ENCODE measurements around the gene SRP9. TPM values are rescaled to one million over a fixed set of nuclear protein-coding genes. Genes with fewer than 3 reads are reported as not detected.

Gene SRP9
- polyA plus RNA-seq, 1 of the 3 experiments (the other 2 are of a cell fraction) = 156 TPM

DNA sequence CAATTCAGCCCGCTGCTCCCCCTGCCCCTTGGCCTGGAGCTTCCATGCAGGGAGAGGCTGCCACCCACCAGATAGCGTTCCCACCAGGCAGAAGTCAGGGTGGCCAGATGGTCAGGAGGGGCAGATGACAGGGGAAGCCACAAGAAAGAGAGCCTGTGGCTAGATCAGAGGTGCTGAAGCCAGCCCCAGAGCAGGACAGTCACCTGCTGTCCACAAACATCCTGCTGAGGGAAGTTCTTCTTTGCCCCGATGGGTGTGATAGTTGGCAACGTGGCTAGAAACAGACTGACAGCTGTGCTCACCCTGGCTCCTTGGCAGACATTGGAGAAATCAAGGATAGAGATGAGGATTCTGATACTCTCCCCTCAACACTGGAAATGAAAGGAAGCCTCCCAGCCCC, 27.2 kb upstream of the SRP9 start:
- POLR2A ChIA-PET = no interaction called here
- Histone ChIP-seq H3K27me3 (ENCODE audit: insufficient read depth) (no peaks in the 10 kb centered on the region), H3F3A (replicated peaks; ENCODE audit: insufficient read depth) (peaks cover 18% of the 10 kb centered on the region), H2AFZ (ENCODE audit: low read depth) (no peak overlapping the region), H4K20me1 (ENCODE audit: insufficient read depth) (no peaks in the 10 kb centered on the region), H3K4me1 (ENCODE audit: control insufficient read depth in 1 of 2, insufficient read depth in 2 of 2, low read depth in 1 of 2, low read length in 1 of 2) (peaks cover 18 to 24% of the 10 kb centered on the region in 2 experiments), H3K4me3 (ENCODE audit: low read depth in 2 of 2, low read length in 1 of 2) (no peak overlapping the region), H3K9me2 (no peaks in the 10 kb centered on the region), H3K4me2 (no peak overlapping the region), H3K9me3 (no peaks in the 10 kb centered on the region), H3K36me3 (replicated peaks in 1 of 2; ENCODE audit: control insufficient read depth in 1 of 2, insufficient read depth in 2 of 2, low read length in 1 of 2) (no peaks in the 10 kb centered on the region), H3K79me2 (ENCODE audit: insufficient read depth) (no peaks in the 10 kb centered on the region), H3K27ac (ENCODE audit: low read depth in 2 of 2, low read length in 1 of 2) (no peak overlapping the region), H3K9ac (no peak overlapping the region)
- CTCF ChIA-PET = interaction anchor here (0.8 to 1.9 kb wide), 4 partner anchors 11 to 276 kb away, joined by 3 to 7 read pairs (median 3); no protein-coding TSS in a partner anchor
- WGBS (ENCODE audit: low lambda C conversion rate) = 67% methylated on average over 3 of the region's 4 CpGs
- DNase-seq = no peak
- TF ChIP-seq, protein P1, sequence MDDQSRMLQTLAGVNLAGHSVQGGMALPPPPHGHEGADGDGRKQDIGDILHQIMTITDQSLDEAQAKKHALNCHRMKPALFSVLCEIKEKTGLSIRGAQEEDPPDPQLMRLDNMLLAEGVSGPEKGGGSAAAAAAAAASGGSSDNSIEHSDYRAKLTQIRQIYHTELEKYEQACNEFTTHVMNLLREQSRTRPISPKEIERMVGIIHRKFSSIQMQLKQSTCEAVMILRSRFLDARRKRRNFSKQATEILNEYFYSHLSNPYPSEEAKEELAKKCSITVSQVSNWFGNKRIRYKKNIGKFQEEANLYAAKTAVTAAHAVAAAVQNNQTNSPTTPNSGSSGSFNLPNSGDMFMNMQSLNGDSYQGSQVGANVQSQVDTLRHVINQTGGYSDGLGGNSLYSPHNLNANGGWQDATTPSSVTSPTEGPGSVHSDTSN (IDR thresholded peaks at IDR 0.05) = no peak
- TF ChIP-seq EP300 (IDR thresholded peaks at IDR 0.05; ENCODE audit: borderline replicate concordance in 1 of 2, low read depth in 1 of 2, low read length in 1 of 2) = no peak
- TF ChIP-seq, protein P2, sequence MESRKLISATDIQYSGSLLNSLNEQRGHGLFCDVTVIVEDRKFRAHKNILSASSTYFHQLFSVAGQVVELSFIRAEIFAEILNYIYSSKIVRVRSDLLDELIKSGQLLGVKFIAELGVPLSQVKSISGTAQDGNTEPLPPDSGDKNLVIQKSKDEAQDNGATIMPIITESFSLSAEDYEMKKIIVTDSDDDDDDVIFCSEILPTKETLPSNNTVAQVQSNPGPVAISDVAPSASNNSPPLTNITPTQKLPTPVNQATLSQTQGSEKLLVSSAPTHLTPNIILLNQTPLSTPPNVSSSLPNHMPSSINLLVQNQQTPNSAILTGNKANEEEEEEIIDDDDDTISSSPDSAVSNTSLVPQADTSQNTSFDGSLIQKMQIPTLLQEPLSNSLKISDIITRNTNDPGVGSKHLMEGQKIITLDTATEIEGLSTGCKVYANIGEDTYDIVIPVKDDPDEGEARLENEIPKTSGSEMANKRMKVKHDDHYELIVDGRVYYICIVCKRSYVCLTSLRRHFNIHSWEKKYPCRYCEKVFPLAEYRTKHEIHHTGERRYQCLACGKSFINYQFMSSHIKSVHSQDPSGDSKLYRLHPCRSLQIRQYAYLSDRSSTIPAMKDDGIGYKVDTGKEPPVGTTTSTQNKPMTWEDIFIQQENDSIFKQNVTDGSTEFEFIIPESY (IDR thresholded peaks at IDR 0.05; ENCODE audit: borderline replicate concordance, low read depth) = no peak
- TF ChIP-seq SIN3A (IDR thresholded peaks at IDR 0.05; ENCODE audit: borderline replicate concordance, low read depth, low read length) = no peak
- TF ChIP-seq TEAD4 (IDR thresholded peaks at IDR 0.05; ENCODE audit: borderline replicate concordance, insufficient read depth) = no peak
- no peak for TF ChIP-seq TCF12 (IDR thresholded peaks at IDR 0.05)
- TF ChIP-seq RCOR1 (IDR thresholded peaks at IDR 0.05; ENCODE audit: low read length) = no peak
- TF ChIP-seq NFIC (IDR thresholded peaks at IDR 0.05; ENCODE audit: borderline replicate concordance) = no peak
- TF ChIP-seq MEF2A (IDR thresholded peaks at IDR 0.05; ENCODE audit: borderline replicate concordance, low read depth) = no peak
- TF ChIP-seq, protein P3, sequence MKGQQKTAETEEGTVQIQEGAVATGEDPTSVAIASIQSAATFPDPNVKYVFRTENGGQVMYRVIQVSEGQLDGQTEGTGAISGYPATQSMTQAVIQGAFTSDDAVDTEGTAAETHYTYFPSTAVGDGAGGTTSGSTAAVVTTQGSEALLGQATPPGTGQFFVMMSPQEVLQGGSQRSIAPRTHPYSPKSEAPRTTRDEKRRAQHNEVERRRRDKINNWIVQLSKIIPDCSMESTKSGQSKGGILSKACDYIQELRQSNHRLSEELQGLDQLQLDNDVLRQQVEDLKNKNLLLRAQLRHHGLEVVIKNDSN (IDR thresholded peaks at IDR 0.05; ENCODE audit: borderline replicate concordance, low read depth) = no peak

GRCh38 chr1:225750875-225751824, 26.5 kb upstream of the SRP9 start:
- Histone ChIP-seq H3K27ac (ENCODE audit: low read depth in 2 of 2, low read length in 1 of 2) (no peak overlapping the region), H4K20me1 (ENCODE audit: insufficient read depth) (no peaks in the 10 kb centered on the region), H3F3A (replicated peaks; ENCODE audit: insufficient read depth) (peaks cover 18% of the 10 kb centered on the region), H3K27me3 (ENCODE audit: insufficient read depth) (no peaks in the 10 kb centered on the region), H3K9me3 (no peaks in the 10 kb centered on the region), H2AFZ (ENCODE audit: low read depth) (no peak overlapping the region), H3K4me1 (ENCODE audit: control insufficient read depth in 1 of 2, insufficient read depth in 2 of 2, low read depth in 1 of 2, low read length in 1 of 2) (peaks cover 21 to 27% of the 10 kb centered on the region in 2 experiments), H3K36me3 (replicated peaks in 1 of 2; ENCODE audit: control insufficient read depth in 1 of 2, insufficient read depth in 2 of 2, low read length in 1 of 2) (no peaks in the 10 kb centered on the region), H3K9me2 (no peaks in the 10 kb centered on the region), H3K4me3 (ENCODE audit: low read depth in 2 of 2, low read length in 1 of 2) (no peak overlapping the region), H3K79me2 (ENCODE audit: insufficient read depth) (no peaks in the 10 kb centered on the region), H3K4me2 (no peak overlapping the region), H3K9ac (no peak overlapping the region)
- no peak for DNase-seq
- ChIA-PET CTCF (interaction anchor here (0.9 to 1.9 kb wide), 2 partner anchors 203 to 276 kb away, joined by 3 to 7 read pairs; no protein-coding TSS in a partner anchor), POLR2A (no interaction called here)
- WGBS (ENCODE audit: low lambda C conversion rate) = 84% methylated on average over 7 of the region's 11 CpGs
- no peak for TF ChIP-seq USF2 (IDR thresholded peaks at IDR 0.05; ENCODE audit: borderline replicate concordance, low read depth, low read length)
- TF ChIP-seq, protein P4, sequence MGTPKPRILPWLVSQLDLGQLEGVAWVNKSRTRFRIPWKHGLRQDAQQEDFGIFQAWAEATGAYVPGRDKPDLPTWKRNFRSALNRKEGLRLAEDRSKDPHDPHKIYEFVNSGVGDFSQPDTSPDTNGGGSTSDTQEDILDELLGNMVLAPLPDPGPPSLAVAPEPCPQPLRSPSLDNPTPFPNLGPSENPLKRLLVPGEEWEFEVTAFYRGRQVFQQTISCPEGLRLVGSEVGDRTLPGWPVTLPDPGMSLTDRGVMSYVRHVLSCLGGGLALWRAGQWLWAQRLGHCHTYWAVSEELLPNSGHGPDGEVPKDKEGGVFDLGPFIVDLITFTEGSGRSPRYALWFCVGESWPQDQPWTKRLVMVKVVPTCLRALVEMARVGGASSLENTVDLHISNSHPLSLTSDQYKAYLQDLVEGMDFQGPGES (IDR thresholded peaks at IDR 0.05; ENCODE audit: low read depth, low read length) = no peak
- no peak for TF ChIP-seq EZH2phosphoT487 (IDR thresholded peaks at IDR 0.05; ENCODE audit: borderline replicate concordance, low read depth)
- no peak for TF ChIP-seq YY1 (IDR thresholded peaks at IDR 0.05; ENCODE audit: low read depth)
- no peak for TF ChIP-seq TAF1 (IDR thresholded peaks at IDR 0.05; ENCODE audit: borderline replicate concordance, low read depth, low read length)

Data from SK-N-SH (cell line).